ENCODE measurements around the gene PIGS. TPM values are rescaled to one million over a fixed set of nuclear protein-coding genes. Genes with fewer than 3 reads are reported as not detected.

PIGS gene
- total RNA-seq, 1 experiment from 2014 or later, result 45.8 TPM

GRCh38 chr17:28527181-28527681, 44.1 kb downstream of the PIGS start:
- Histone ChIP-seq H2AFZ (ENCODE audit: low read depth, low read length, poor library complexity, severe bottlenecking) (no peak overlapping the region), H3K4me2 (ENCODE audit: low read length) (no peak overlapping the region)
- TF ChIP-seq EZH2 (IDR thresholded peaks at IDR 0.05) (no peak), ATF3 (IDR thresholded peaks at IDR 0.05) (no peak), POLR2A (IDR thresholded peaks at IDR 0.05; ENCODE audit: borderline replicate concordance, extremely low read depth, insufficient read depth, insufficient read length) (no peak), CBX3 (IDR thresholded peaks at IDR 0.05; ENCODE audit: low read depth) (no peak), SP1 (IDR thresholded peaks at IDR 0.05; ENCODE audit: low read depth) (no peak)

GRCh38 chr17:28526381-28526780, 44.9 kb downstream of the PIGS start:
- BruUV-seq (replicated peaks), result no TSS peak
- ChIA-PET RAD21 (ENCODE audit: low non-redundant PET in 1 of 2, low total read pairs in 2 of 2, uncharacterized antibody in 2 of 2, unreplicated experiment in 2 of 2) (no interaction called here), POLR2A (no interaction called here), CTCF (no interaction called here)
- Histone ChIP-seq H3K4me3 (replicated peaks in 1 of 2; ENCODE audit: low read depth in 1 of 2, low read length in 2 of 2) (no peak overlapping the region), H3K9me2 (ENCODE audit: insufficient read depth) (no peaks in the 10 kb centered on the region), H3K27me3 (ENCODE audit: insufficient read depth, low read length) (peaks cover 2% of the 10 kb centered on the region), H4K20me1 (ENCODE audit: insufficient read depth) (no peaks in the 10 kb centered on the region), H2AFZ (ENCODE audit: low read depth, low read length, poor library complexity, severe bottlenecking) (no peak overlapping the region), H3K36me3 (ENCODE audit: control insufficient read depth in 1 of 2, insufficient read depth in 2 of 2, low read length in 2 of 2) (no peaks in the 10 kb centered on the region), H3K4me2 (ENCODE audit: low read length) (no peak overlapping the region), H3K27ac (ENCODE audit: low read depth, low read length) (no peak overlapping the region), H3K9ac (ENCODE audit: low read length) (no peak overlapping the region), H3K79me2 (ENCODE audit: insufficient read depth, low read length) (no peaks in the 10 kb centered on the region), H3K9me3 (ENCODE audit: control insufficient read depth in 1 of 2, insufficient read depth in 1 of 2, low read depth in 1 of 2, low read length in 2 of 2) (no peaks in the 10 kb centered on the region), H3K4me1 (ENCODE audit: control insufficient read depth in 1 of 2, insufficient read depth in 2 of 2, low read length in 2 of 2) (peaks cover 0 to 11% of the 10 kb centered on the region in 2 experiments; a peak in 2 of 4 replicates)
- ATAC-seq (no peak), DNase-seq (ENCODE audit: low read depth, low spot score) (no peak)
- TF ChIP-seq CEBPB (IDR thresholded peaks at IDR 0.05; ENCODE audit: low read depth) (no peak), YY1 (IDR thresholded peaks at IDR 0.05; ENCODE audit: extremely low read depth, insufficient replicate concordance, low read depth, low read length) (no peak), ZNF274 (IDR thresholded peaks at IDR 0.05; ENCODE audit: low read depth, low read length) (no peak), EZH2 (IDR thresholded peaks at IDR 0.05) (no peak), EZH2phosphoT487 (IDR thresholded peaks at IDR 0.05; ENCODE audit: borderline replicate concordance) (no peak), SP1 (IDR thresholded peaks at IDR 0.05; ENCODE audit: low read depth) (no peak), RAD21 (IDR thresholded peaks at IDR 0.05; ENCODE audit: low read depth) (no peak), TCF7L2 (IDR thresholded peaks at IDR 0.05; ENCODE audit: borderline replicate concordance, extremely low read depth, insufficient read depth, insufficient read length) (no peak)
- intact Hi-C loops (cut with micrococcal nuclease), result no loop called here

More at GRCh38 chr17:28527181-28527681, 44.1 kb downstream of the PIGS start:
- DNase-seq (ENCODE audit: low read depth, low spot score), result no peak
- BruUV-seq (replicated peaks), result no TSS peak
- Histone ChIP-seq H3K27me3 (ENCODE audit: insufficient read depth, low read length) (peaks cover 7% of the 10 kb centered on the region), H3K36me3 (ENCODE audit: control insufficient read depth in 1 of 2, insufficient read depth in 2 of 2, low read length in 2 of 2) (no peaks in the 10 kb centered on the region), H4K20me1 (ENCODE audit: insufficient read depth) (no peaks in the 10 kb centered on the region), H3K9me3 (ENCODE audit: control insufficient read depth in 1 of 2, insufficient read depth in 1 of 2, low read depth in 1 of 2, low read length in 2 of 2) (no peaks in the 10 kb centered on the region), H3K4me1 (ENCODE audit: control insufficient read depth in 1 of 2, insufficient read depth in 2 of 2, low read length in 2 of 2) (peaks cover 0 to 11% of the 10 kb centered on the region in 2 experiments; a peak in 2 of 4 replicates), H3K9me2 (ENCODE audit: insufficient read depth) (no peaks in the 10 kb centered on the region), H3K4me3 (replicated peaks in 1 of 2; ENCODE audit: low read depth in 1 of 2, low read length in 2 of 2) (no peak overlapping the region), H3K27ac (ENCODE audit: low read depth, low read length) (no peak overlapping the region), H3K79me2 (ENCODE audit: insufficient read depth, low read length) (no peaks in the 10 kb centered on the region), H3K9ac (ENCODE audit: low read length) (no peak overlapping the region)
- CTCF ChIA-PET, result no interaction called here
- intact Hi-C loops (cut with micrococcal nuclease), result no loop called here
- no peak for ATAC-seq
- RAD21 ChIA-PET (ENCODE audit: low non-redundant PET in 1 of 2, low total read pairs in 2 of 2, uncharacterized antibody in 2 of 2, unreplicated experiment in 2 of 2), result no interaction called here
- POLR2A ChIA-PET, result no interaction called here
